DND-41 (cell line): Measurements from ENCODE around the gene HFM1.
"Not testable (repeated sequence)": the region's sequence is repeated elsewhere in the genome, so short reads cannot be mapped to it uniquely, and the experiment has no call there.

Experiments
- ATAC-seq: fragments of 200-7000 bp; cut with Tn5 transposase; 3 replicates; pipeline ENCODE4 v1.9.1; 2021; ENCODE audit warnings: low read depth; ENCODE audit not compliant: insufficient read depth
- DNase-seq: peaks from one replicate; pipeline ENCODE4 v3.0.0-alpha.2; 2020
- H2AFZ ChIP-seq: 2 replicates; pipeline ENCODE4 v1.6.0; 2012; ENCODE audit warnings: low read depth, low read length
- H3K27ac ChIP-seq: 2 replicates; pipeline ENCODE4 v1.5.1; 2012; ENCODE audit warnings: low read length, inconsistent platforms
- H3K27me3 ChIP-seq: fragments of 200-600 bp; sonication (generic); 2 replicates; pipeline ENCODE4 v1.6.0; 2012; ENCODE audit warnings: low read length, mild to moderate bottlenecking, inconsistent platforms; ENCODE audit not compliant: insufficient read depth, poor library complexity
- H3K36me3 ChIP-seq: 2 replicates; pipeline ENCODE4 v1.5.1; 2012; ENCODE audit warnings: low read length, inconsistent platforms; ENCODE audit not compliant: insufficient read depth
- H3K4me1 ChIP-seq: 2 replicates; pipeline ENCODE4 v1.5.1; 2012; ENCODE audit warnings: mild to moderate bottlenecking, low read length; ENCODE audit not compliant: insufficient read depth
- H3K4me2 ChIP-seq: 2 replicates; pipeline ENCODE4 v1.6.0; 2012; ENCODE audit warnings: mild to moderate bottlenecking, moderate library complexity, low read length, inconsistent platforms; ENCODE audit not compliant: insufficient read depth
- H3K4me3 ChIP-seq, 2 experiments: fragments of 200-600 bp in 1 of 2; shearing (Covaris generic) in 1 of 2; 2 replicates each; pipeline ENCODE4 v1.5.1; 2012 to 2016; ENCODE audit warnings: inconsistent platforms in 2 of 2, low read length in 2 of 2, mild to moderate bottlenecking in 2 of 2, low read depth in 1 of 2, moderate library complexity in 1 of 2
- H3K79me2 ChIP-seq: 2 replicates; pipeline ENCODE4 v1.6.0; 2012; ENCODE audit warnings: low read length, inconsistent platforms; ENCODE audit not compliant: insufficient read depth
- H3K9ac ChIP-seq: 2 replicates; pipeline ENCODE4 v1.6.0; 2012; ENCODE audit warnings: low read depth, mild to moderate bottlenecking, inconsistent platforms, low read length, moderate library complexity
- H3K9me3 ChIP-seq: 2 replicates; pipeline ENCODE4 v1.5.1; 2012; ENCODE audit warnings: low read length, moderate library complexity, mild to moderate bottlenecking, inconsistent platforms; ENCODE audit not compliant: insufficient read depth, severe bottlenecking
- H4K20me1 ChIP-seq: 2 replicates; pipeline ENCODE4 v1.6.0; 2012; ENCODE audit warnings: low read length; ENCODE audit not compliant: insufficient read depth
- EZH2 ChIP-seq: IDR thresholded peaks from 3 replicates; pipeline ENCODE4 v1.6.1; 2012; ENCODE audit warnings: borderline replicate concordance, low read depth, mild to moderate bottlenecking, moderate library complexity, low read length, inconsistent platforms; ENCODE audit not compliant: severe bottlenecking
- TF ChIP-seq, protein P1 (sequence below): IDR thresholded peaks from 2 replicates; pipeline ENCODE4 v1.5.1; 2012; ENCODE audit warnings: borderline replicate concordance, low read length, moderate library complexity, mild to moderate bottlenecking; ENCODE audit not compliant: poor library complexity, severe bottlenecking; ENCODE audit errors: extremely low read depth

HFM1 gene

DNA sequence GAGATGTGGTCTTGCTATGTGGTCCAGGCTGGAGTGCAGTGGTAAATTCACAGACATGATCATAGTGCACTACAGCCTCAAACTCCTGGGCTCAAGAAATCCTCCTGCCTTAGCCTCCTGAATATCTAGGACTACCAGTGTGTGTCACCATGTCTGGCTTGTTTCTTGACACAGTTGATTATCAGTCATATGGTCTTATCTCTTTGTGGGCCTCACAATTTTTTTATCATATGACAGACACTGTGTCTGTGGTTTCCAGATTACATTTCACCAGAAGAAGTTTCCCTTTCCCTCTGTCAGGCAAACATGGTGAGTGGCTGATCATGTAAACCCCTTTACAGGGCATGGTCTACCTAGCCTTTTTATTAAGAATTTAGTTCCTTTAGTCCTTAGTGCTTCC lies 96.1 kb downstream of the HFM1 start:
- Histone ChIP-seq H3K4me2 (no peak overlapping the region), H3K4me1 (no peaks in the 10 kb centered on the region), H3K27ac (no peak overlapping the region), H3K27me3 (no peaks in the 10 kb centered on the region), H3K9me3 (no peaks in the 10 kb centered on the region), H3K79me2 (no peaks in the 10 kb centered on the region), H2AFZ (no peak overlapping the region), H3K4me3 (no peak overlapping the region), H4K20me1 (no peaks in the 10 kb centered on the region), H3K36me3 (no peaks in the 10 kb centered on the region), H3K9ac (no peak overlapping the region)
- no peak for ATAC-seq
- no peak for DNase-seq
- no peak for TF ChIP-seq EZH2
- TF ChIP-seq, protein P1, sequence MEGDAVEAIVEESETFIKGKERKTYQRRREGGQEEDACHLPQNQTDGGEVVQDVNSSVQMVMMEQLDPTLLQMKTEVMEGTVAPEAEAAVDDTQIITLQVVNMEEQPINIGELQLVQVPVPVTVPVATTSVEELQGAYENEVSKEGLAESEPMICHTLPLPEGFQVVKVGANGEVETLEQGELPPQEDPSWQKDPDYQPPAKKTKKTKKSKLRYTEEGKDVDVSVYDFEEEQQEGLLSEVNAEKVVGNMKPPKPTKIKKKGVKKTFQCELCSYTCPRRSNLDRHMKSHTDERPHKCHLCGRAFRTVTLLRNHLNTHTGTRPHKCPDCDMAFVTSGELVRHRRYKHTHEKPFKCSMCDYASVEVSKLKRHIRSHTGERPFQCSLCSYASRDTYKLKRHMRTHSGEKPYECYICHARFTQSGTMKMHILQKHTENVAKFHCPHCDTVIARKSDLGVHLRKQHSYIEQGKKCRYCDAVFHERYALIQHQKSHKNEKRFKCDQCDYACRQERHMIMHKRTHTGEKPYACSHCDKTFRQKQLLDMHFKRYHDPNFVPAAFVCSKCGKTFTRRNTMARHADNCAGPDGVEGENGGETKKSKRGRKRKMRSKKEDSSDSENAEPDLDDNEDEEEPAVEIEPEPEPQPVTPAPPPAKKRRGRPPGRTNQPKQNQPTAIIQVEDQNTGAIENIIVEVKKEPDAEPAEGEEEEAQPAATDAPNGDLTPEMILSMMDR, result no peak

DNA sequence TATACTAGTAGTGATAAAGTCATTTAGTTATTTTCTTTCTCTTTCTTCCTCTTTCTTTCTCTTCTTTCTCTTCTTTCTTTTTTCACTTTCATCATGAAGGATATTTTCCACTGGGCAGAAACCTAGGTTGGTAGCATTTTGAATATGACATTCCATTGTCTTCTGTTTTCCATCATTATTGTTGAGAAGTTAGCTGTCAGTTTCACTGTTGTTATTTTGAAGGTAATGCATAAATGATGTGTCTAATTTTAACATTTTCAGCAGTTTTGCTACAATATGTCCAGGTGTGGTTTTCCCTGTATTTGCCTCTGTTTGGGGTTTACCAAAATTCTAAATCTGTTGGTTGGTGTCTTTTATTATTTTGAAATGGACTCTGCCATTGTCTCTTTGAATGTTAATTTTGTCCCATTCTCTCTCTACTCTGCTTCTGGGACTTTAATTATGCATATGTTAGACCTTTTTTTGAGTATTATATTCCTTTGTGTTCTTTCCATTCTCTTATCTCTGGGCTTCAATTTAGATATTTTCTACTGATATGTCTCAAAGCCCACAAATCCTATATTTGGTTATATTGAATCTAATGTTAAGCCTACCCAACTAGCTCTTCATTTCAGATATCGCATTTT lies 96.7 kb downstream of the HFM1 start:
- Histone ChIP-seq H3K4me2 (no peak overlapping the region), H3K9ac (no peak overlapping the region), H3K79me2 (no peaks in the 10 kb centered on the region), H3K4me1 (no peaks in the 10 kb centered on the region), H3K9me3 (no peaks in the 10 kb centered on the region), H3K36me3 (no peaks in the 10 kb centered on the region), H3K27me3 (no peaks in the 10 kb centered on the region), H4K20me1 (no peaks in the 10 kb centered on the region), H3K4me3 (no peak overlapping the region), H2AFZ (no peak overlapping the region), H3K27ac (no peak overlapping the region)
- no peak for DNase-seq
- ATAC-seq, result no peak
- TF ChIP-seq, protein P1, result no peak
- TF ChIP-seq EZH2, result no peak

DNA sequence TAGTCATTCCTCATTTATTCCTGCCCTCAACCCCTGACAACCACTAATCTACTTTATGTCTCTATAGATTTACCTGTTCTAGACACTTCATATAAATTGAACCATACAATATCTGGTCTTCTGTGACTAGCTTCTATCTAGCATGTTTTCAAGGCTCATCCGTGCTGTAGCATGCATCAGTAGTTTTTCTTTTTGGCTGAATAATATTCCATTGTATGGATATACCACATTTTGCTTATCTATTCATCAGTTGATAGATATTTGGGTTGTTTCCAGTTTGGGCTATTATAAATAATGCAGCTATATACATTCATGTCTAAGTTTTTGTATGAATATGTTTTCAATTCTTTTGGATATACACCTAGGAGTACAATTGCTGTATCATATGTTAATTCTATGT lies 101.5 kb downstream of the HFM1 start:
- ATAC-seq, result no peak
- no peak for DNase-seq
- Histone ChIP-seq H3K27me3 (no peaks in the 10 kb centered on the region), H4K20me1 (no peaks in the 10 kb centered on the region), H3K4me1 (no peaks in the 10 kb centered on the region), H3K27ac (no peak overlapping the region), H3K79me2 (no peaks in the 10 kb centered on the region), H3K4me2 (no peak overlapping the region), H3K9ac (no peak overlapping the region), H3K4me3 (no peak overlapping the region), H3K36me3 (no peaks in the 10 kb centered on the region), H3K9me3 (no peaks in the 10 kb centered on the region), H2AFZ (no peak overlapping the region)
- TF ChIP-seq, protein P1, result no peak
- no peak for TF ChIP-seq EZH2

DNA sequence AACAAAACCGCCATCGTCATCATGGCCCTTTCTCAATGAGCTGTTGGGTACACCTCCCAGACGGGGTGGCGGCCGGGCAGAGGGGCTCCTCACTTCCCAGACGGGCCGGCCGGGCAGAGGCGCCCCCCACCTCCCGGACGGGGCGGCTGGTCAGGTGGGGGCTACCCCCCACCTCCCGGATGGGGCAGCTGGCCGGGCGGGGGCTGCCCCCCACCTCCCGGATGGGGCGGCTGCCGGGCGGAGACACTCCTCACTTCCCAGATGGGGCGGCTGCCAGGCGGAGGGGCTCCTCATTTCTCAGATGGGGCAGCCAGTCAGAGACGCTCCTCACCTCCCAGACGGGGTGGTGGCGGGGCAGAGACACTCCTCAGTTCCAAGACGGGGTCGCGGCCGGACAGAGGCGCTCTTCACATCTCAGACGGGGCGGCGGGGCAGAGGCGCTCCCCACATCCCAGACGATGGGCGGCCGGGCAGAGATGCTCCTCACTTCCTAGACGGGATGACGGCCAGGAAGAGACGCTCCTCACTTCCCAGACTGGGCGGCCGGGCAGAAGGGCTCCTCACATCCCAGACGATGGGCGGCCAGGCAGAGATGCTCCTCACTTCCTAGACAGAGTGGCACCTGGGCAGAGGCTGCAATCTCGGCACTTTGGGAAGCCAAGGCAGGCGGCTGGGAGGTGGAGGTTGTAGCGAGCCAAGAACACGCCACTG lies 115.6 kb downstream of the HFM1 start:
- not testable (repeated sequence) for H3K4me1 ChIP-seq, H2AFZ ChIP-seq, H4K20me1 ChIP-seq, H3K9ac ChIP-seq, H3K4me2 ChIP-seq, ATAC-seq, H3K27me3 ChIP-seq, H3K79me2 ChIP-seq, H3K4me3 ChIP-seq, H3K36me3 ChIP-seq, DNase-seq, H3K27ac ChIP-seq, H3K9me3 ChIP-seq

DNA sequence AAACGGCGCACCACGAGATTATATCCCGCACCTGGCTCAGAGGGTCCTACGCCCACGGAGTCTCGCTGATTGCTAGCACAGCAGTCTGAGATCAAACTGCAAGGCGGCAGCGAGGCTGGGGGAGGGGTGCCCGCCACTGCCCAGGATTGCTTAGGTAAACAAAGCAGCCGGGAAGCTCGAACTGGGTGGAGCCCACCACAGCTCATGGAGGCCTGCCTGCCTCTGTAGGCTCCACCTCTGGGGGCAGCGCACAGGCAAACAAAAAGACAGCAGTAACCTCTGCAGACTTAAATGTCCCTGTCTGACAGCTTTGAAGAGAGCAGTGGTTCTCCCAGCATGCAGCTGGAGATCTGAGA lies 117.7 kb downstream of the HFM1 start:
- not testable (repeated sequence) for H3K27me3 ChIP-seq, DNase-seq, H3K79me2 ChIP-seq, H4K20me1 ChIP-seq, H3K9ac ChIP-seq, H3K4me3 ChIP-seq, H3K4me1 ChIP-seq, H3K27ac ChIP-seq, H3K9me3 ChIP-seq, H2AFZ ChIP-seq, ATAC-seq, H3K4me2 ChIP-seq, H3K36me3 ChIP-seq

DNA sequence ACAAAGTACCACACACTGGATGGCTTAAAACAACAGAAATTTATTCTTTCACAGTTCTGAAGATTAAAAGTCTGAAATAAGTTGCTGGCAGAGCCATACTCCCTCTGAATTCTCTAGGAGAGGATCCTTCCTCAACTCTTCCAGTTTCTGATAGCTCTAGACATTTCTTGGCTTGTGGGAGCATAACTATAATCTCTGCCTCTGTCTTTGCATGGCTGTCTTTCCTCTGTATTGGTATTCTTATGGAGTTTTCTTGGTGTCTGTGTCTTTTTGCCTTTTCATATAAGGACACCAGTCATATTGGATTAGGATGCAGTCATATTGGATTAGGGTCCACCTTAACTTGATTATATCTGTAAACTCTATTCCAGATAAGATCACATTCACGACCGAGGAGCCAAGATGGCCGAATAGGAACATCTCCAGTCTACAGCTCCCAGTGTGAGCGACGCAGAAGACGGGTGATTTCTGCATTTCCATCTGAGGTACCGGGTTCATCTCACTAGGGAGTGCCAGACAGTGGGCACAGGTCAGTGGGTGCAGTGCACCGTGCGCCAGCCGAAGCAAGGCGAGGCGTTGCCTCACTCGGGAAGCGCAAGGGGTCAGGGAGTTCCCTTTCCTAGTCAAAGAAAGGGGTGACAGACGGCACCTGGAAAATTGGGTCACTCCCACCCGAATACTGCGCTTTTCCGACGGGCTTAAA lies 118.2 kb downstream of the HFM1 start:
- not testable (repeated sequence) for H3K27ac ChIP-seq, H3K4me3 ChIP-seq, ATAC-seq, H4K20me1 ChIP-seq, H3K36me3 ChIP-seq, H3K4me2 ChIP-seq, H3K79me2 ChIP-seq, H3K27me3 ChIP-seq, H3K9me3 ChIP-seq, DNase-seq, H3K4me1 ChIP-seq, H2AFZ ChIP-seq, H3K9ac ChIP-seq
